Astrocyte of the cerebellum (primary cell): ENCODE data around the gene CFTR.

ENCODE experiments used
- DNase-seq: peaks from one replicate; pipeline ENCODE4 v3.0.0-alpha.2; 2011; ENCODE audit warnings: low read depth
- H3K4me3 ChIP-seq: 2 replicates; pipeline ENCODE4 v1.5.1; 2011; ENCODE audit warnings: mild to moderate bottlenecking, low read depth, low read length, moderate library complexity
- CTCF ChIP-seq: IDR thresholded peaks from 2 replicates; pipeline ENCODE4 v1.5.1; 2012; ENCODE audit warnings: low read length, low read depth, moderate library complexity, mild to moderate bottlenecking; ENCODE audit errors: missing control alignments
- in situ Hi-C: cut with HindIII; loops from 2 replicates; pipeline ENCODE4 v1.10.0; 2017; ENCODE audit warnings: low sequenced_read_pairs

Gene CFTR

DNA sequence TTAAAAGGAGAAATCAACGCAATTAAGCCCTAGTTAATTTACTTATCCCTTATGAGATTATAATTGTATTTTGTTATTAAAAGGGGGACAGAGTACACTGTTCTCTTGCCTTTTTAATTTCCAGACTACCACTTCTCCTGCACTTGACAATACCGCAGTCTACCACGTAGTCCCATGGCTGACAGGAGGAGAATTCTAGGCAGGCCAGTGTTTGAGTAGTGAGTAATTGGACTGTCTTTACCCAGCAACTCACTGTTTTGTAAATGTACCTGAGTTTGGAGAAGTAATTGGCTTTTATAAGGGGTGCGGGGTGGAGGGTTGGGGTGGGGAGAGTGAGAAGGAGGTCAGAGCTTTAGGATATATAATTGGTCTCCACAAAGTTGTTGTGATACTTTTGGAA lies 85.4 kb downstream of the CFTR start:
- in situ Hi-C loops, result no loop called here
- no peak overlapping the region for H3K4me3 ChIP-seq
- no peak for TF ChIP-seq CTCF
- DNase-seq, result no peak

DNA sequence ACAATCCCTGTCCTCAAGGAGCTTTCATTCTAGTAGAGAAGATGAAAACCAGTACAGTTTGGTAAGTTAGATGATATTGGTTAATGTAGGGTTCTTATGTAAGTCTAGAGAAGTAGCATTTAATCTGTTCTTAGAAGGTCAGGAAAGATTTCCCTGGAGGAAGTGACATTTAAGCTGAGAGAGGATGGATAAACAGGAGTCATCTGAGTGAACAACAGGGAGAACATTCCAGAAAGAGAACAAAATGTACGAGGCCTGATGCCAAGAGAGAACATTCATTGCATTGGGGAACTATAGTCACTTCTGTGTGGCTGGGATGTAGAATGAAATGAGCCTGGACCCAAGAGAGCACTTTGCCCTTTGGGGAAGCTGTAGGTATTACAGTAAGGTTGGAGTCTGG lies 88.0 kb downstream of the CFTR start:
- no peak for TF ChIP-seq CTCF
- no peak for DNase-seq
- in situ Hi-C loops, result no loop called here

GRCh38 chr7:117572856-117573620 lies 93.2 kb downstream of the CFTR start:
- H3K4me3 ChIP-seq, result no peak overlapping the region
- no peak for TF ChIP-seq CTCF
- in situ Hi-C loops, result no loop called here
- DNase-seq, result no peak

More for the DNA sequence above, 88.0 kb downstream of the CFTR start:
- H3K4me3 ChIP-seq, result no peak overlapping the region

DNA sequence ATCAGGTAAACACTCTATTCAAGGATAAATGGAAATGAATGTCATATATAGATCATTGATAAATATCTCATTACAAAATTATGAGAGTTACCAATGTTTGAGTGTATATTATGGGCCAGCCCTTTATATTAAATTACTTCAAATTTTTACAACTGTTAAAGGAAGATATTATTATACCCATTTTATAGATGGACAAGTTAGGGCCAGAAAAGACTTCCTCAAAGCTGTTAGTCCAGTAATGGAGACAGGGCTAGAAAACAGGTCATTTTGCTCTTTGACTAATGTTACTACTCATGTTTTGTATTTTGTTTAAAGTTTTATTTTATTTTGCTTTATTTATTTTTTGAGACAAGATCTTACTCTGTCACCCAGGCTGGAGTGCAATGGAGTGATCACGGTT lies 101.6 kb downstream of the CFTR start:
- in situ Hi-C loops, result no loop called here
- no peak overlapping the region for H3K4me3 ChIP-seq
- no peak for TF ChIP-seq CTCF
- DNase-seq, result no peak

DNA sequence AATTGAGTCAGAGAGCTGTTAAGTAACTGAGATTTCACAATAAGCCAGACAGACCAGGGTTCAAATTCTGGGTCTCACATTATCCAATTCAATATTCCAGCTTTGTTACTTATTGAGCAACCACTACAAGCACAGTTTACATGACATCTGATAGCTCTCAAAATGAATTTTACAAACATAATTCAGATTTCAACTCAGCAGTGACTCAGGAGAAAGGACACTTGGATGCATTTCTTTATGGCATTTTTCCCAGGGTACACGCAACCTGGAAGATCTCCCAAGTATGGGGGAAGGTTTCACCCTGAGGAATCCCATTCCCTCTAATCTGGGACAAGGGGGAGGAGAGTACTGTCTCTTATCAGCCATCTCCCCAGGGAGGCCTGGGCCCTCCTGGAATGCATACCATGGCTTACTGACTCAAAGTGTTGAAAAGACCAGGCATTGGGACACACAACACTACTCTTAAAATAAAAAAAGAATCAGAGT lies 102.4 kb downstream of the CFTR start:
- H3K4me3 ChIP-seq, result no peak overlapping the region
- TF ChIP-seq CTCF, result no peak
- in situ Hi-C loops, result no loop called here
- DNase-seq, result peak; percentile 61

- no peak for DNase-seq
- no peak overlapping the region for H3K4me3 ChIP-seq
- no peak for TF ChIP-seq CTCF
- in situ Hi-C loops, result no loop called here
These were observed 108.1 kb downstream of the CFTR start for GRCh38 chr7:117587931-117588330.
